Mucosa of descending colon (tissue), 3 donors: Measurements from ENCODE around the gene FARS2. TPM values are rescaled to one million over a fixed set of nuclear protein-coding genes. Genes with fewer than 3 reads are reported as not detected.

ENCODE experiments used
- ATAC-seq: fragments of 200-7000 bp; cut with Tn5 transposase; one replicate; pipeline ENCODE4 v1.9.1; 2020; ENCODE audit warnings: mild to moderate bottlenecking, moderate library complexity
- DNase-seq, 3 donors: peaks; one replicate each; pipeline ENCODE4 v3.0.0-alpha.2; 2020
- H3K36me3 ChIP-seq: fragments of 200-600 bp; one replicate; pipeline ENCODE4 v1.8.0; 2021; ENCODE audit warnings: low read depth, mild to moderate bottlenecking
- H3K4me1 ChIP-seq: fragments of 200-600 bp; one replicate; pipeline ENCODE4 v1.8.0; 2021; ENCODE audit warnings: low read depth, mild to moderate bottlenecking
- H3K4me3 ChIP-seq: fragments of 200-600 bp; one replicate; pipeline ENCODE4 v1.8.0; 2021; ENCODE audit warnings: mild to moderate bottlenecking
- H3K9me3 ChIP-seq: fragments of 200-600 bp; one replicate; pipeline ENCODE4 v1.8.0; 2021; ENCODE audit warnings: mild to moderate bottlenecking
- intact Hi-C, 2 donors: fragments of 100-400 bp; cut with DNase I in 1 of 2; cut with micrococcal nuclease in 1 of 2; formaldehyde crosslinking; loops; one replicate each; pipeline versions ENCODE4 v1.11.0 to v1.11.1; 2022; cut with DNase I, micrococcal nuclease
- total RNA-seq, 3 donors: library from RNA; stranded (reverse); fragmentation: NEBNext Ultra II Directional in 2 of 3; extraction: Animal tissue kit (Norgen Biotek cat#: 25700) in 2 of 3; gene quantifications; one replicate each; pipeline versions ENCODE4 v1.2.1 to v1.2.4, GENCODE V29; 2021 to 2023
- TF ChIP-seq, protein P1 (sequence below): fragments of 200-600 bp; IDR thresholded peaks from one replicate; pipeline ENCODE4 v1.8.0; 2022; ENCODE audit warnings: antibody characterized with exemption, mild to moderate bottlenecking
- donor health status: DM: no; HTN: no; CAD: no; lungs with moderate emphysema.
- donor health status: DM: no; HTN: no; CAD: no.
- donor health status: DM: no; HTN: yes; CAD: no.

FARS2 gene
- total RNA-seq, 3 donors from 2014 or later = 15.2 to 21.6 (median 17.2) TPM

- H3K4me1 ChIP-seq = no peaks in the 10 kb centered on the region
- TF ChIP-seq, protein P1, sequence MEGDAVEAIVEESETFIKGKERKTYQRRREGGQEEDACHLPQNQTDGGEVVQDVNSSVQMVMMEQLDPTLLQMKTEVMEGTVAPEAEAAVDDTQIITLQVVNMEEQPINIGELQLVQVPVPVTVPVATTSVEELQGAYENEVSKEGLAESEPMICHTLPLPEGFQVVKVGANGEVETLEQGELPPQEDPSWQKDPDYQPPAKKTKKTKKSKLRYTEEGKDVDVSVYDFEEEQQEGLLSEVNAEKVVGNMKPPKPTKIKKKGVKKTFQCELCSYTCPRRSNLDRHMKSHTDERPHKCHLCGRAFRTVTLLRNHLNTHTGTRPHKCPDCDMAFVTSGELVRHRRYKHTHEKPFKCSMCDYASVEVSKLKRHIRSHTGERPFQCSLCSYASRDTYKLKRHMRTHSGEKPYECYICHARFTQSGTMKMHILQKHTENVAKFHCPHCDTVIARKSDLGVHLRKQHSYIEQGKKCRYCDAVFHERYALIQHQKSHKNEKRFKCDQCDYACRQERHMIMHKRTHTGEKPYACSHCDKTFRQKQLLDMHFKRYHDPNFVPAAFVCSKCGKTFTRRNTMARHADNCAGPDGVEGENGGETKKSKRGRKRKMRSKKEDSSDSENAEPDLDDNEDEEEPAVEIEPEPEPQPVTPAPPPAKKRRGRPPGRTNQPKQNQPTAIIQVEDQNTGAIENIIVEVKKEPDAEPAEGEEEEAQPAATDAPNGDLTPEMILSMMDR = no peak
- intact Hi-C loops = no loop called here
- no peak for DNase-seq
- no peaks in the 10 kb centered on the region for H3K9me3 ChIP-seq
- H3K4me3 ChIP-seq = no peak overlapping the region
- no peaks in the 10 kb centered on the region for H3K36me3 ChIP-seq
- no peak for ATAC-seq
These were observed 557.6 kb downstream of the FARS2 start for GRCh38 chr6:5818959-5819358.

Other genes starting within 250 kb of the FARS2 start
- gene PPP1R3G, start 176.2 kb upstream of the FARS2 start, total RNA-seq = 1 to 10 TPM in 1 of 3 donors, under 1 TPM in 2; 0.46 to 2.8 (median 0.55) TPM
- 10 to 100 TPM; 13.6 to 19.8 (median 13.9) TPM for gene LYRM4, start 563 bp upstream of the FARS2 start, total RNA-seq